ENCODE data around the gene PHYH. TPM values are rescaled to one million over a fixed set of nuclear protein-coding genes. Genes with fewer than 3 reads are reported as not detected.

The PHYH gene
- total RNA-seq, 4 donors from 2014 or later = 31.9 to 53.4 (median 36.4) TPM

DNA sequence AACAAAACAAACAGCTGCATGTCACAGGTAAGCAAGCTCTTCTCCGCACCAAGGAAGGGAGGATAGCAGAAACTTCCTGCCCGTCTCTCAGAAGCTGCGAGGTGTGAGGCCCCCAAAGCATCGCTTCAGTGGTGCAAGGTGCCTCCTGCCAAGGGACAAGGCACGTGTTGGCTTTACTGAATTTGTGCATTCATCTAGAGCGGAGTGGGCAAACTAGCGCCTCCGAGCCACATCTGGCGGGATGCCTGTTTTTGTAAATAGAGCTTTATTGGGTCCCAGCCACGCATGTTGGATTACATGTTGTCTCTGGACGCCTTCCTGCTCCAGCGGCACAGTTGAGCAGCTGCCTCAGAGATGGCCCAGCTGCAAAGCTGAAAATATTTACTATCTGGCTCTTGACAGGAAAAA lies 27.7 kb downstream of the PHYH start:
- H3K4me1 ChIP-seq = peaks cover 0 to 18% (median 0%) of the 10 kb centered on the region in 3 donors
- H3K36me3 ChIP-seq = peaks cover 0 to 6% of the 10 kb centered on the region in 2 donors
- no peaks in the 10 kb centered on the region for H3K27me3 ChIP-seq
- 55% methylated on average over 8 of the region's 12 CpGs; no CpG with 5 or more reads in 1 of the 2 donors for WGBS, 2 donors (ENCODE audit: low coverage in 1 of 2)
- TF ChIP-seq, protein P1, sequence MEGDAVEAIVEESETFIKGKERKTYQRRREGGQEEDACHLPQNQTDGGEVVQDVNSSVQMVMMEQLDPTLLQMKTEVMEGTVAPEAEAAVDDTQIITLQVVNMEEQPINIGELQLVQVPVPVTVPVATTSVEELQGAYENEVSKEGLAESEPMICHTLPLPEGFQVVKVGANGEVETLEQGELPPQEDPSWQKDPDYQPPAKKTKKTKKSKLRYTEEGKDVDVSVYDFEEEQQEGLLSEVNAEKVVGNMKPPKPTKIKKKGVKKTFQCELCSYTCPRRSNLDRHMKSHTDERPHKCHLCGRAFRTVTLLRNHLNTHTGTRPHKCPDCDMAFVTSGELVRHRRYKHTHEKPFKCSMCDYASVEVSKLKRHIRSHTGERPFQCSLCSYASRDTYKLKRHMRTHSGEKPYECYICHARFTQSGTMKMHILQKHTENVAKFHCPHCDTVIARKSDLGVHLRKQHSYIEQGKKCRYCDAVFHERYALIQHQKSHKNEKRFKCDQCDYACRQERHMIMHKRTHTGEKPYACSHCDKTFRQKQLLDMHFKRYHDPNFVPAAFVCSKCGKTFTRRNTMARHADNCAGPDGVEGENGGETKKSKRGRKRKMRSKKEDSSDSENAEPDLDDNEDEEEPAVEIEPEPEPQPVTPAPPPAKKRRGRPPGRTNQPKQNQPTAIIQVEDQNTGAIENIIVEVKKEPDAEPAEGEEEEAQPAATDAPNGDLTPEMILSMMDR (IDR thresholded peaks at IDR 0.05) = no peak
- TF ChIP-seq POLR2AphosphoS5 (IDR thresholded peaks at IDR 0.05) (no peak), POLR2A (IDR thresholded peaks at IDR 0.05) (no peak), EP300 (IDR thresholded peaks at IDR 0.05) (no peak)
- no peak overlapping the region for H3K4me3 ChIP-seq
- H3K27ac ChIP-seq = peak overlapping the region in 3 of 4 donors; percentile 14 to 44 (median 43)
- H3K9me3 ChIP-seq = no peaks in the 10 kb centered on the region
- peak; percentile 47 for ATAC-seq

- H3K9me3 ChIP-seq = no peaks in the 10 kb centered on the region
- 33 to 50% methylated on average over 1 to 4 of the region's 14 CpGs for WGBS, 2 donors (ENCODE audit: low coverage in 1 of 2)
- TF ChIP-seq, protein P1 (IDR thresholded peaks at IDR 0.05) = peak in 1 of 4 experiments; percentile 28
- no peak for TF ChIP-seq POLR2AphosphoS5 (IDR thresholded peaks at IDR 0.05)
- H3K4me3 ChIP-seq = no peak overlapping the region
- H3K27me3 ChIP-seq = no peaks in the 10 kb centered on the region
- H3K4me1 ChIP-seq = peaks cover 0 to 18% (median 0%) of the 10 kb centered on the region in 3 donors
- peaks cover 0 to 6% of the 10 kb centered on the region in 2 donors for H3K36me3 ChIP-seq
- peak overlapping the region in 3 of 4 donors; percentile 14 to 44 (median 43) for H3K27ac ChIP-seq
- peak; percentile 52 for ATAC-seq
Measured at GRCh38 chr10:13271552-13272163, 28.2 kb downstream of the PHYH start.

DNA sequence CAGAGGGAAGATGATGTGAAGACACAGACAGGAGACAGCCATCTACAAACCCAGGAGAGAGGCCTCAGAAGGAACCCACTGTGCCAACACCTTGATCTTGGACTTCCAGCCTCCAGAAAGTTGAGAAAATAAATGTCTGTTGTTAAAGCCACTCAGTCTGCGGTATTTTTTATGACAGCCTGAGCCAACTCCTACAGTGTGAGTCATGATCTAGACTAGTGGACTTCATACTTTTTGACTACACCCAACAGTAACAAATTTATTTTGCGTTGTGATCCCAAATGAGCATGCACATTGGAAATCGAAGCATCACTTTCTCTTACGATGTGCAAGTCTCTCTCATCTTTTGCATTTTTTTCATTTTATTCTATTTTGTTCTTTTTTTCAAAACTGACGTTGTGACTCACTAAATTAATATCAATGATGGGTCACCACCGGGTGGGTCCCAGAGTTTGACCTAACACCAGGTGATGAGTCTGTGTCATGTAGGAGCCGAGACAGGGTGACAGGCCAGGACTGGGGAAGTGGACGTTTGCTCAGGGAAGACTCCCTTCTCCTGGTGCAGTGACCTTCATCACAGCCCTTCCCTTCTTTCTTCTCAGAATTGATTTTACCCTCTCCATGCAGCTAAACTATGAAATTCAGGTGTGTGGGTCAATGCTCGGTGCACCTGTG lies 28.9 kb downstream of the PHYH start:
- H3K4me1 ChIP-seq = peaks cover 0 to 18% (median 0%) of the 10 kb centered on the region in 3 donors
- peak overlapping the region in 1 of 4 donors; percentile 44 for H3K27ac ChIP-seq
- peak; percentile 62 for ATAC-seq
- TF ChIP-seq POLR2A (IDR thresholded peaks at IDR 0.05) (no peak), POLR2AphosphoS5 (IDR thresholded peaks at IDR 0.05) (no peak), EP300 (IDR thresholded peaks at IDR 0.05) (no peak)
- TF ChIP-seq, protein P1 (IDR thresholded peaks at IDR 0.05) = no peak
- H3K36me3 ChIP-seq = peaks cover 0 to under 1% of the 10 kb centered on the region in 2 donors
- H3K9me3 ChIP-seq = no peaks in the 10 kb centered on the region
- no peak overlapping the region for H3K4me3 ChIP-seq
- WGBS, 2 donors (ENCODE audit: low coverage in 1 of 2) = 74 to 88% methylated on average over 5 to 6 of the region's 9 CpGs
- no peaks in the 10 kb centered on the region for H3K27me3 ChIP-seq

GRCh38 chr10:13268841-13269240 lies 31.0 kb downstream of the PHYH start:
- H3K27me3 ChIP-seq = peaks cover 6% of the 10 kb centered on the region
- TF ChIP-seq, protein P1 (IDR thresholded peaks at IDR 0.05) = no peak
- TF ChIP-seq POLR2AphosphoS5 (IDR thresholded peaks at IDR 0.05) (no peak), EP300 (IDR thresholded peaks at IDR 0.05) (no peak), POLR2A (IDR thresholded peaks at IDR 0.05) (no peak)
- no peak overlapping the region for H3K27ac ChIP-seq
- WGBS, 2 donors (ENCODE audit: low coverage in 1 of 2) = 36 to 74% methylated on average over 3 of the region's 3 CpGs
- H3K4me1 ChIP-seq = peaks cover 0 to 18% (median 0%) of the 10 kb centered on the region in 3 donors
- no peak overlapping the region for H3K4me3 ChIP-seq
- no peaks in the 10 kb centered on the region for H3K36me3 ChIP-seq
- no peak for ATAC-seq
- H3K9me3 ChIP-seq = no peaks in the 10 kb centered on the region

Measured in gastroesophageal sphincter (tissue), 4 donors.